NOMO-1 (cell line): ENCODE results near the gene RIOK1.
"Not testable (repeated sequence)": the region's sequence is repeated elsewhere in the genome, so short reads cannot be mapped to it uniquely, and the experiment has no call there.

Source experiments
- DNase-seq, 2 experiments: peaks; one replicate each; lab custom pipeline; 2025; ENCODE audit not compliant: unreplicated experiment in 2 of 2; lab: John Stamatoyannopoulos, UW

The RIOK1 gene

DNA sequence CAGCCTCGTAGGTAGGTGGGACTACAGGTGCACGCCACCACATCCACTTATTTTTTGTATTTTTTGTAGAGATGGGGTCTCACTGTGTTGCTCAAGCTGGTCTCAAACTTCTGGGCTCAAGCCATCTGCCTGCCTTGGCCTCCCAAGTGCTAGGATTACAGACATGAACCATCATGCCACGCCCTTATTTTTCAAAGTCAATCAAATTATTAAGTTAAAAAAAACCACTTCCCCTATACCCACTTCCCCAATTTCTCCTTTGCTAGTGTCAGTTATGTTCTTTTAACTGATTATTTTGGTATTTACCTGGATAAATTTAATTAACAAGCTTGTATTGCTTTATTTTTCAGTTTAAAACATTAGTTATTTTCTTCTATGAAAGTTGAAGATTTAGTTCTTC, 49.6 kb downstream of the RIOK1 start:
- peak; percentile 73 to 91 for DNase-seq

DNA sequence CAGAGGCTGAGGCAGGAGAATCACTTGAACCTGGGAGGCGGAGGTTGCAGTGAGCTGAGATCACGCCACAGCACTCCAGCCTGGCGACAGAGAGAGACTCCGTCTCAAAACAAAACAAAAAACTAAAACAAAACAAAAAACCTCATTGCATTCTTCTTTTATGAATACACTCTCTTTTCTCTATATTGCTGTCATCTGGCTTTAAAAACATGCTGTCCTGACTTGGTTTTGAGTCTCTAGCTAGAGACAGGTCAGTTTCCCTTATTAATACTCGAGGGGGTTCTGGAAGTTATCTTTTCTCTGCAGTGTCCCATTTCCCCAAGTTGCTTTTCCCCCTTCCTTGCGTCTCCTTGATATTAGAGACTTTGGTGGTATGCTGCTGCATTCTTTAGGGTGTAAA, 50.9 kb downstream of the RIOK1 start:
- DNase-seq = no peak

DNA sequence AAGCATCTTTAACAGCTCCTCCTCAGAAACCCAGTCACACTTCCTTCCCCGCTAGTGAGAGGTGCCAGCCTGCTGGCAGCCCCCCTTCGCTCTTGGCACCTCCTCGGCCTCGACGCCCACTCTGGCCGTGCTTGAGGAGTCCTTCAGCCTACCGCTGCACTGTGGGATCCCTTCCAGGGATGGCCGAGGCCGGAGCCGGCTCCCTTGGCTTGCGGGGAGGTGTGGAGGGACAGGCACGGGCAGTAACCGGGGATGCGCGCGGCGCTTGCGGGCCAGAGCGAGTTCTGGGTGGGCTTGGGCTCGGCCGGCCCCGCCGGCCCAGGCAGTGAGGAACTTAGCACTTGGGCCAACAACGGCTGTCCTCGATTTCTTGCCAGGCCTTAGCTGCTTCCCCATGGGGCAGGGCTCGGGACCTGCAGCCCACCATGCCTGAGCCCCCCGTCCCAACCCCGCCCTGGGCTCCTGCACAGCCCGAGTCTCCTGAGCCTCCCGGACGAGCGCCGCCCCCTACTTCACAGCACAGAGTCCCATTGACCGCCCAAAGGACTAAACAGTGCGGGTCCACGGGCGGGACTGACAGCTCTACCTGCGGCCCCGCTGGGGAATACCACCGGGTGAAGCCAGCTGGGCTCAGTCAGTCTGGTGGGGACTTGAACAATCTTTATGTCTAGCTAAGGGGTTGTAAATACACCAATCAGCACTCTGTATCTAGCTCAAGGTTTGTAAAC, 51.6 kb downstream of the RIOK1 start:
- DNase-seq = no peak

DNA sequence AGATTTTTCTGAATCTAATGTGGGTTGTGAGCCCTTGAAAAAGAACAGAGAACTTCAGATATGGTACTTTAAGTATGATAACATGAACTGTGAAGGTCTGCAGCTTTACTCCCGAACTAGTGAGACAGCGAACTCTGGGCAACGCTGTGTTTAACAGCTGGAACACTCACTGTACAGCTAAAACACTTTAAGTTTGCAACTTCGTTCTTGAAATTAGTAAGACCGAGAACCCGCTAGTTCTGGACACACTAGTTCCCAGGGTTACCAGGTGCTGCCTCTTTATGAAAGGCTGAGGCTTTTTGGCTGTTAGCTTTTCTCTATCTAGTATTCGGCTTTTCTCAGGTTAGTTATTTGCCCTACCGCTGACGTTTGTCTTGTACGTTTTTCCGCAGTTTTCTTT, 52.9 kb downstream of the RIOK1 start:
- DNase-seq = no peak

DNA sequence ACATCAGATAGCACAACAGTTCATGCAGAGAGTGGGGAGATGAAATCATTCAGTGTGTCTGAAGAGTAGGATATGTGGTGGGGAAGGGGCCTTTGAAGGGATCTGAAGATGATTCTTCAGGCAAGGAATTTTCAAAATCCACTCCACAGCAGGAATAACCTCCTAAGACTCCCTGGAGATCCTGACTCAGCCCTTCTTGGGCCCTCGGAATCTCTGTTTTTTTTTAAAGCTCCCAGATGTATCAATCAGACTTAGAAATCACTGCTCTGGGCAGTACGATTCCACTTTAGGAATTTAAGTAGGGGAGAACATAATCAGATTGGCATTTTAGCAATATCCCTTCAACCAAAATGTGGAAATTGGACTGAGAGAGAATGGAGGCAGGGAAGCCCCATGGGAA, 55.5 kb downstream of the RIOK1 start:
- DNase-seq = no peak

DNA sequence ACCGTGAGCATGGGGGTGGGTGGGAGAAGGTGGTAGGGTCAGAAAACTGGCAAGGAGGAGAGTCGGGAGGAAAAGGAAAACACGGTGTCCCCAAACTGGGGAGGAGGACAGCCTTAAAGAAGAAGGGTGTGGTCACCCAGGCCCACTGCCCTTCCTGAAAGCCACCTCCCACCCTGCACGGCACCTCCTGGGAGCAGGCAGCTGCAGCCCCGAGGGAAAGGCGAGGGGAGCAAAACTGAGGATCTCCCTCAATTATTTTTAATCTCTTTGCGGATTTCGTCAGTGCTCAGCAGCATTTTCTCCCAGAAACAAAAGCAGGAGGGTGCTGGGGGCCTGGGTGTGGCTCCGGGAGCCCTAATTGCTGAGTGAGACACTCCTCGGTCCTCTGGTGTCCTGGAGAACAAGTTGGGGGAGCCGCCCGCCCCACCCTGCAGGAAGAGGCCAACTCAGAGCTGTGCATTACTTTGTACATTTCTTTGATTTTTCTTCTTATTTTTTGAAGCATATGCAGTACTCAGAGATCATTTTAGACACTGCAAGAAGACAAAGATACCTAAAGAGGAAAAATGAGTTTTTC, 56.4 kb downstream of the RIOK1 start:
- DNase-seq = no peak

DNA sequence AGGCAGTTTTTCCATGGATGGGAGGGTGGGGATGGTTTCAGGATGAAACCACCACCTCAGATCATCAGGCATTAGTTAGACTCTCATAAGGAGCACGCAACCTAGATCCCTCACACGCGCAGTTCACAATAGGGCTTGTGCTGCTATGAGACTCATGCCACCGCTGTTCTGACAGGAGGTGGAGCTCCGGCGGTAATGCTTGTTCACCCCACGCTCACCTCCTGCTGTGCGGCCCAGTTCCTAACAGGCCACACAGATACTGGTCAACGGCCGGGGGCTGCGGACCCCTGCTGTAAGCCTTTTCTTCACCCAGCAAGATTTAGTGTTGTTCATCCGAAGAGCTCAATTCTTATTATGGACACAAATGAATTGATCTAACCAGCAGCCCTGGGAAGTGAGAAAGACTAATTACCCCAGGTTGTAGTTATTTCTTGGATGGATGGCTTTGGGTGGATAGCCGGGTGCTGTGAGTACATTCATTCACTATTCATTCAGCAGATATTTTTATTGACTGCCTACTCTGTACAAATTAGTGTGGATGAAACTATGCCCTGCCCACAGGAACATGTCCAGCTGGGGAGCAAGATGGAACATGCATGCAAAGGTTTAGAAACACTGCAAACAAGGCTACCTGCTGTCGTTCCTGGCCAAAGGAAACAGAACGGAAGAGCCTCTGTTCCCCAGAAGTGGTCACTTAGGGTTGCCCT, 57.2 kb downstream of the RIOK1 start:
- DNase-seq = no peak

DNA sequence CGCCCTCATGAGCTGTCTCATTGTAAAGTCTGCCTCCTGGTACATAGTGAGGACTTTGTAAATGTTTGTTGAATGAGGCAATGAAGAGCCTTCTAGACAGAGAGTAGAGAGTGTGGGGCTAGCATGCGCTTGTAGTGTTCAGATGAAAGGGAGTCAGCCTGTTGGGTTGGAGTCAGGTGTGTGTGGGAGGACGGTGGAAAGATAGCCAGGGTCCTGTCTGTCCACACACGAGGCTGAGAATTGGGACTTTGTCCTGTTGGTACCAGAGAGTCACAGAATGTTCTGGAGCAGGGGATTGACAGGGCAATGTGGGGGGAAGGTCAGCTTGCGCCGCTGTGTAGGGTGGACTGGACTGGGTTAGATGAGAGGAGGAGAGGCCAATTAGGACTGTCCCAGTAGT, 58.6 kb downstream of the RIOK1 start:
- DNase-seq = no peak

DNA sequence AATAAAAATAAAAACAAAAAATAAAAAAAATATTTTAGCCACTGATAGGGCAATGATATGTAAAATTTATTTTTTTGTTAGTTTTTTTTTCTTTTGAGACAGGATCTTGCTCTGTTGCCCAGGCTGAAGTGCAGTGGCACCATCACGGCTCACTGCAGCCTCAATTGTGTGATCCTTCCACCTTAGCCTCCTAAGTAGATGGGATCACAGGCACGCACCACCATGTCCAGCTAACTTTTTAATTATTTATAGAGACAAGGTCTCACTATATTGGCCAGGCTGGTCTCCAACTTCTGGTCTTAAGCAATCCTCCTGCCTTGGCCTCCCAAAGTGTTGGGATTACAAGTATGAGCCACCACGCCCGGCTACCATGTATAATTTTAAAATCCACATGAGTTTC, 59.4 kb downstream of the RIOK1 start:
- no peak for DNase-seq

DNA sequence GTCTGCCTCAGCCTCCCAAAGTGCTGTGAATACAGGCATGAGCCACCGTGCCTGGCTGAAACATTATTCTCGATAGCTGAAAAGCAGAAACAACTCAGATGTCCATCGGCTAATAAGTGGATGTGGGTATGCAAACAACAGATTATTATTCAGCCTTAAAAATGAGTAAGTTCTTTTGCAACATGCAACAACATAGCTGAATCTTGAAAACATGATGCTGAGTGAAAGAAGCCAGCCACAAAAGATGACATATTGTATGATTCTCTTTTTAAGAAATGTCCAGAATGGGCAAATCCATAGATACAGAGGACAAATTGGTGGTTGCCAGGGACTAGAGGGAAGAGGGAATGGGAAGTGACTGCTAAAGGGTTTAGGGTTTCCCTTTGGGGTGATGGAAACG, 61.7 kb downstream of the RIOK1 start:
- DNase-seq = no peak

DNA sequence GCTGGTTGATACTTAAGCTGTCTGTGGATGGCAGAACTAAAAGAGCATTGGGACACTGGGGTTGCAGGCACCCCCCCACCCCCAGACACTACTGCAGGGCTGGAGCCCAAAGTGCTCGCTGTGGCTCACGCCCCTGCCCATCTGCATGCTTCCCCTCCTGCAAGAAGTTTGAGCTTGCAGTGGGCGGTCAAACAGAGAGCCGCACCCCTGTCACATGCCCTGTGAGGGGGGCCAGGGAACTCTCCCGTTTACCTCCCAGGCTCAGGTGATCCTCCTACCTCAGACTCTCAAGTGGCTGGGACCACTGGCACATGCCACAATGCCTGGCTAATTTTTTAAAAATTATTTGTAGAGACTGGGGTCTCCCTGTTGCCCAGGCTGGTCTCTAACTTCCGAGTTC, 63.3 kb downstream of the RIOK1 start:
- no peak for DNase-seq

DNA sequence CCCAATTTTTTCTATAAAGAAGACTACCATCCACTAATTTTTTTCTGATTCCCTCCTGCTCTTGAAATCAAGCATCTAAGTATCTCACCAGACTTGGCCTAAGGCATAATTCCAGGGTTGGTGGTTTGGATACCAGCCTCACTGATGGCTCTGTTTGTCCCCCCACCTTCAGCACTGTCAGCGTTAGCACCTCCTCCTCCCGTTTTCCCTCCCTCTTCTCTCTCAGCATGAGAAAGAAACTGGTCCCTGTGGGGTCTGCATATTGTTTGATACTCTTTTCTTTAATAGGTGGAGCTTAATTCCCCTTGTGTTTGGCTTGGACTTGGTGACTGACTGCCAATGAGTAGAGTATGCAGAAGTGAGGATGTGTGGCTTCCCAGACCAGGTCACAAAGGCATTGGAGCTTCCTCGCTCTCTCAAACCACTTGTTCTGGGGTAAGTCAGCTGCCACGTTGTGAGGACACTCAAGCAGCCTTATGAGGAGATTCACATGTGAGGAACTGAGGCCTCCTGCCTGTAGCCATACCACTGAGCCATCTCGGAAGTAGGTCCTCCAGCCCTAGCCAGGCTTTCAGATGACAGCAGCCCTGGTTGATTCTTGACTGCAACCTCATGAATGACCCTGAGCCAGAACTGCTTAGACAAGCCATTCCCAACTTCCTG, 65.2 kb downstream of the RIOK1 start:
- DNase-seq = no peak

DNA sequence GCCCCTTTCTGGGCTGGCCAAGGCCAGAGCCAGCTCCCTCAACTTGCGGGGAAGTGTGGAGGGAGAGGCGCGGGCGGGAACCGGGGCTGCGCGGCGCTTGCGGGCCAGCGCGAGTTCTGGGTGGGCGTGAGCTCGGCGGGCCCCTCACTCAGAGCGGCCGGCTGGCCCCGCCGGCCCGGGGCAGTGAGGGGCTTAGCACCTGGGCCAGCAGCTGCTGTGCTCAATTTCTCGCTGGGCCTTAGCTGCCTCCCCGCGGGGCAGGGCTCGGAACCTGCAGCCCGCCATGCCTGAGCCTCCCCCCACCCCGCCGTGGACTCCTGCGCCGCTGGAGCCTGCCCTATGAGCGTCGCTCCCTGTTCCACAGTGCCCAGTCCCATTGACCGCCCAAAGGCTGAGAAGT, 66.7 kb downstream of the RIOK1 start:
- DNase-seq = not testable (repeated sequence)

DNA sequence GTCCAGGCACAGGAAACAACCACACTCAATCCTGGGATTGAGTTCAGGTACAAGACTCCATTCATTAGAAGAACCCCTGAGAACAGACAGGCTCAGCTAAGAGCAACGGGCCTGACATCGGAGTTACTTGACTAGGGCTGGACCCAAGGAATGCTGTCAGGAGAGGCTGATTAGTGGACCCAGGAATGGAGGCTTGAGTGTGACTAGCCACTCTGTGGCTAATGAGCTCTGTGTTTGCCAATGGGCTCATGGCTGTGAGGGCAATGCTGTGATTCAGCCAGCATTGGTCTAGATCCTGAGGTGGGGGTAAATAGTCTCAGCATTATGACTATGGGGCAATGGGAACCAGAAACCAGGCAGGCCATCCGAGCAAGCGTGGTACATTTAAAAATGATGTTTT, 71.8 kb downstream of the RIOK1 start:
- DNase-seq = no peak

DNA sequence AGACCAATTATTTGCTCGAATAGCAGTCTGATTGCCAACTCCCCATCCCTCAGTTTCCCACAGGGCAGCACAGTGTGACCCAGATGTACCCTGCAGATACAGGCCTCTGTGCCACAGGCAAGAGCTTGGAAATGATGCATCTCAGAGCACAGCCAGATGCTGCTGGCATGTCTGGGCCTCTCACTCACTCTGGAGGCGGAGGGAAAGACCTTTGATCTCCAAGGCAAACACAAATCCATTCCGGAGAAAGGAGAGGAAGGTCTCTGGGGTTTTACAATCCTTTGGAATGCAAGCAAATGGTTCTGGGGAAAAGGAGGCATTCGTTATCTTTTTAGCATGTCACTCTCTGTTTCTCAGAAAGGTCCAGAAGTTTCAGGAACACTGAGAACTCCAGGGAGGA, 74.2 kb downstream of the RIOK1 start:
- no peak for DNase-seq

DNA sequence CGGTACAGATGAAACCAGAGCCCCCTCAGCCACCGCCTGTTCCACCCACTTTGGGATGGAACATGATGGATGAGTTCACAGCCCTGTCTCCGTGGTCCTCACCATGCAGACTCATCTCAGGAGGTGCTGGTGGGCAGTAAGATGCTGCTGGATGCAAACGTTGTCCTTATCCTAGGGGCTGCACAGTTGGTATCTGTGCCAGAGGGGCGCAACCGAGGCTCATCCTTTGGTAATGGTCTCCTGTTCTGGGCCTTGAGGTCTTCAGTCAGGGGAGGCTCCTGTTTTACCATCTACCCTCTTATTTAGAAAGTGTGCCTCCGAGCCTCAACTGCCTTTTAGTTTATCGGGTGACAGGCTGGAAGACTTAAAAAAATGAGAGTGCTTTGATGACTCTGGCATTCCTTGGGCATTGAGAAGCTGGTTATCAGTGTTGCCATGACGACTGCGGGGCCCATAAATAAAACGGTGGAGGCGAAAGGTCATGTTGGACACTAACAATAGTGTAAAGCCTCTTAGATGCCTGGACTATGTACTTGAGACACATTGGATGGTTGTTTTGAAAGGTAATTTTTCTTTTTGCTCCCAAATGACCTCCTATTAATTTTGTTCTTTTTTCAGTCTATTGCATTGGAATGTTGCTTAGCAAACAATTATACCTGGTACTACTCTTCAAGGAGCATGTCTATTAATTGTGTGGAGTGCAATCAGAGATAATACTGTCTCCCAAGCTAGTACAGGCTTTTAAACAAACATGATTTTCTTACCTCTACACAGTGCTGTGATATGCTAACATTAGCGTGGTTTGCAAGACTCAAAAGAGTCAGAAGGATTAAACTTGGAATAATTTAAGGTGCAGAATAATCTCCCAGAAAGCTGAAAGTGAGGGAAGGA, 77.6 kb downstream of the RIOK1 start:
- no peak for DNase-seq
